A549 (cell line): ENCODE results near the gene INPP5A.

Experiments
- BHLHE40 ChIP-seq: IDR thresholded peaks from 2 replicates; pipeline ENCODE4 v1.6.1; 2012; ENCODE audit warnings: low read depth, low read length, inconsistent platforms
- CEBPB ChIP-seq, 2 experiments: fragments of >200 bp in 1 of 2; sonication (Bioruptor Twin) in 1 of 2; formaldehyde crosslinking in 1 of 2; IDR thresholded peaks; 2 replicates each; pipeline ENCODE4 v1.6.1; 2012 to 2016
- CTCF ChIP-seq: fragments of >200 bp; sonication (Bioruptor Twin); formaldehyde crosslinking; IDR thresholded peaks from 3 replicates; pipeline ENCODE4 v1.5.1; 2016
- ESRRA ChIP-seq: fragments of 150-350 bp; IDR thresholded peaks from 2 replicates; pipeline ENCODE4 v1.6.1; 2014; ENCODE audit warnings: mild to moderate bottlenecking, low read length, borderline replicate concordance
- FOSB ChIP-seq: fragments of 250-450 bp; sonication (Bioruptor Pico); IDR thresholded peaks from 2 replicates; pipeline ENCODE4 v1.5.0; 2020; ENCODE audit warnings: mild to moderate bottlenecking, moderate library complexity
- KDM5A ChIP-seq: fragments of 200-600 bp; sonication (generic); IDR thresholded peaks from 2 replicates; pipeline ENCODE4 v1.6.1; 2016; ENCODE audit warnings: antibody characterized with exemption, mild to moderate bottlenecking
- MAX ChIP-seq: IDR thresholded peaks from 2 replicates; pipeline ENCODE4 v1.6.1; 2012
- POLR2A ChIP-seq: IDR thresholded peaks from 2 replicates; pipeline ENCODE4 v1.6.1; 2012; ENCODE audit warnings: mild to moderate bottlenecking, low read length
- RFX5 ChIP-seq: fragments of 450-650 bp; IDR thresholded peaks from 2 replicates; pipeline ENCODE4 v1.7.1; 2014; ENCODE audit warnings: antibody characterized with exemption, mild to moderate bottlenecking, moderate library complexity
- ZFP36 ChIP-seq: fragments of 450-650 bp; IDR thresholded peaks from 2 replicates; pipeline ENCODE4 v1.6.1; 2014; ENCODE audit warnings: borderline replicate concordance; ENCODE audit not compliant: partially characterized antibody
- TF ChIP-seq, protein P1 (sequence below): fragments of 150-350 bp; IDR thresholded peaks from 2 replicates; pipeline ENCODE4 v1.6.1; 2014; ENCODE audit warnings: low read depth, mild to moderate bottlenecking, low read length

GRCh38 chr10:132496360-132497062, 41.1 kb upstream of the INPP5A start:
- TF ChIP-seq POLR2A (no peak), CTCF (no peak), FOSB (CRISPR knock-in tag) (no peak), KDM5A (no peak), BHLHE40 (no peak), RFX5 (no peak), CEBPB (IDR thresholded peaks at IDR 0.05) (no peak), ESRRA (no peak), ZFP36 (no peak), MAX (no peak)
- TF ChIP-seq, protein P1, sequence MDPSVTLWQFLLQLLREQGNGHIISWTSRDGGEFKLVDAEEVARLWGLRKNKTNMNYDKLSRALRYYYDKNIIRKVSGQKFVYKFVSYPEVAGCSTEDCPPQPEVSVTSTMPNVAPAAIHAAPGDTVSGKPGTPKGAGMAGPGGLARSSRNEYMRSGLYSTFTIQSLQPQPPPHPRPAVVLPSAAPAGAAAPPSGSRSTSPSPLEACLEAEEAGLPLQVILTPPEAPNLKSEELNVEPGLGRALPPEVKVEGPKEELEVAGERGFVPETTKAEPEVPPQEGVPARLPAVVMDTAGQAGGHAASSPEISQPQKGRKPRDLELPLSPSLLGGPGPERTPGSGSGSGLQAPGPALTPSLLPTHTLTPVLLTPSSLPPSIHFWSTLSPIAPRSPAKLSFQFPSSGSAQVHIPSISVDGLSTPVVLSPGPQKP = no peak
